ENCODE measurements around the gene BTNL2.

DNA sequence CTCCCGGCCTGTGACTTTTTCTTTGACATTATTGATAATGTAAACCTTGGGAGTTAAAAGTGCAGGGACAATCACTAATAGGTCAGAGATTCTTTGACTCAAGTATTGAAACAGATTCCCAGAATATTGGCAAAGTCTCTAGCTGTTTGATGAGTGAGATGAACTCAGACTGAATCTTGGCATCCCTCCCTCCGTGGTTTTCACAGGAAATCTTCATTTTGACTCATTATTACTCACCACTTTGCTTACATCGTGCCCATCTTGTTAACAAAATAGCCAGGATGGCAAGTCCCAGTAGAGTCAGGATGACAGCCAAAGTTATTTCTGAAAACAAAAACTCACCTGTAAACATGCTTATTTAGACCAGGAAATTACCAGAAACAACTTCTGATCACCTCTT is 37.3 kb downstream of the BTNL2 start:
- TF ChIP-seq, protein P1, sequence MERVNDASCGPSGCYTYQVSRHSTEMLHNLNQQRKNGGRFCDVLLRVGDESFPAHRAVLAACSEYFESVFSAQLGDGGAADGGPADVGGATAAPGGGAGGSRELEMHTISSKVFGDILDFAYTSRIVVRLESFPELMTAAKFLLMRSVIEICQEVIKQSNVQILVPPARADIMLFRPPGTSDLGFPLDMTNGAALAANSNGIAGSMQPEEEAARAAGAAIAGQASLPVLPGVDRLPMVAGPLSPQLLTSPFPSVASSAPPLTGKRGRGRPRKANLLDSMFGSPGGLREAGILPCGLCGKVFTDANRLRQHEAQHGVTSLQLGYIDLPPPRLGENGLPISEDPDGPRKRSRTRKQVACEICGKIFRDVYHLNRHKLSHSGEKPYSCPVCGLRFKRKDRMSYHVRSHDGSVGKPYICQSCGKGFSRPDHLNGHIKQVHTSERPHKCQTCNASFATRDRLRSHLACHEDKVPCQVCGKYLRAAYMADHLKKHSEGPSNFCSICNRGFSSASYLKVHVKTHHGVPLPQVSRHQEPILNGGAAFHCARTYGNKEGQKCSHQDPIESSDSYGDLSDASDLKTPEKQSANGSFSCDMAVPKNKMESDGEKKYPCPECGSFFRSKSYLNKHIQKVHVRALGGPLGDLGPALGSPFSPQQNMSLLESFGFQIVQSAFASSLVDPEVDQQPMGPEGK (CRISPR knock-in tag; IDR thresholded peaks at IDR 0.05; ENCODE audit: borderline replicate concordance) = no peak
- TF ChIP-seq SNAI2 (CRISPR knock-in tag; IDR thresholded peaks at IDR 0.05) (no peak), CSDC2 (CRISPR knock-in tag; IDR thresholded peaks at IDR 0.05) (no peak)
- TF ChIP-seq, protein P2, sequence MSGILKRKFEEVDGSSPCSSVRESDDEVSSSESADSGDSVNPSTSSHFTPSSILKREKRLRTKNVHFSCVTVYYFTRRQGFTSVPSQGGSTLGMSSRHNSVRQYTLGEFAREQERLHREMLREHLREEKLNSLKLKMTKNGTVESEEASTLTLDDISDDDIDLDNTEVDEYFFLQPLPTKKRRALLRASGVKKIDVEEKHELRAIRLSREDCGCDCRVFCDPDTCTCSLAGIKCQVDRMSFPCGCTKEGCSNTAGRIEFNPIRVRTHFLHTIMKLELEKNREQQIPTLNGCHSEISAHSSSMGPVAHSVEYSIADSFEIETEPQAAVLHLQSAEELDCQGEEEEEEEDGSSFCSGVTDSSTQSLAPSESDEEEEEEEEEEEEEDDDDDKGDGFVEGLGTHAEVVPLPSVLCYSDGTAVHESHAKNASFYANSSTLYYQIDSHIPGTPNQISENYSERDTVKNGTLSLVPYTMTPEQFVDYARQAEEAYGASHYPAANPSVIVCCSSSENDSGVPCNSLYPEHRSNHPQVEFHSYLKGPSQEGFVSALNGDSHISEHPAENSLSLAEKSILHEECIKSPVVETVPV (CRISPR knock-in tag; IDR thresholded peaks at IDR 0.05) = no peak

Measured in SK-N-SH treated with all-trans-retinoic acid at 6 μM for 48 hours (cell line).